Osteoblast (primary cell): Measurements from ENCODE around the gene AS3MT. TPM values are rescaled to one million over a fixed set of nuclear protein-coding genes. Genes with fewer than 3 reads are reported as not detected.
"Not testable (repeated sequence)": the region's sequence is repeated elsewhere in the genome, so short reads cannot be mapped to it uniquely, and the experiment has no call there.

Source experiments
- DNase-seq: peaks from one replicate; pipeline ENCODE4 v3.0.0; 2011; ENCODE audit warnings: low spot score, mixed read lengths; ENCODE audit not compliant: insufficient read length; ENCODE audit errors: missing footprints
- H2AFZ ChIP-seq: 2 replicates; pipeline ENCODE4 v1.6.0; 2011; ENCODE audit warnings: mild to moderate bottlenecking, low read length
- H3K27ac ChIP-seq: 2 replicates; pipeline ENCODE4 v1.5.1; 2011; ENCODE audit warnings: mild to moderate bottlenecking, low read depth, low read length, moderate library complexity
- H3K27me3 ChIP-seq: 2 replicates; pipeline ENCODE4 v1.6.0; 2012; ENCODE audit warnings: mild to moderate bottlenecking, control low read depth, inconsistent platforms, low read length, moderate library complexity; ENCODE audit not compliant: insufficient read depth
- H3K36me3 ChIP-seq: 2 replicates; pipeline ENCODE4 v1.5.1; 2011; ENCODE audit warnings: mild to moderate bottlenecking, low read length, control low read depth, moderate library complexity; ENCODE audit not compliant: insufficient read depth
- H3K4me1 ChIP-seq: 2 replicates; pipeline ENCODE4 v1.5.1; 2011; ENCODE audit warnings: mild to moderate bottlenecking, low read length, control low read depth, moderate library complexity; ENCODE audit not compliant: insufficient read depth
- H3K4me2 ChIP-seq: 2 replicates; pipeline ENCODE4 v1.6.0; 2011; ENCODE audit warnings: mild to moderate bottlenecking, low read length; ENCODE audit not compliant: insufficient read depth
- H3K4me3 ChIP-seq: fragments of 200-600 bp; sonication (generic); 3 replicates; pipeline ENCODE4 v1.5.1; 2012; ENCODE audit warnings: mild to moderate bottlenecking, low read length, inconsistent platforms; ENCODE audit not compliant: insufficient read depth
- H3K79me2 ChIP-seq: 2 replicates; pipeline ENCODE4 v1.6.0; 2012; ENCODE audit warnings: mild to moderate bottlenecking, low read length, control low read depth, inconsistent platforms; ENCODE audit not compliant: insufficient read depth
- H3K9me3 ChIP-seq: 2 replicates; pipeline ENCODE4 v1.5.1; 2011; ENCODE audit warnings: low read depth, low read length, control low read depth
- H4K20me1 ChIP-seq: 2 replicates; pipeline ENCODE4 v1.6.0; 2012; ENCODE audit warnings: mild to moderate bottlenecking, low read length, control low read depth; ENCODE audit not compliant: insufficient read depth
- total RNA-seq: library from RNA; depleted of rRNA; stranded (reverse); fragments of >200 nt; gene quantifications from 2 replicates; pipeline ENCODE4 v1.2.3, GENCODE V29; 2012
- TF ChIP-seq, protein P1 (sequence below): IDR thresholded peaks from 2 replicates; pipeline ENCODE4 v1.5.1; 2011; ENCODE audit warnings: mild to moderate bottlenecking, low read depth, low read length, moderate library complexity; ENCODE audit errors: extremely low read depth

Gene AS3MT
- total RNA-seq, 1 donor: 6.2 TPM

DNA sequence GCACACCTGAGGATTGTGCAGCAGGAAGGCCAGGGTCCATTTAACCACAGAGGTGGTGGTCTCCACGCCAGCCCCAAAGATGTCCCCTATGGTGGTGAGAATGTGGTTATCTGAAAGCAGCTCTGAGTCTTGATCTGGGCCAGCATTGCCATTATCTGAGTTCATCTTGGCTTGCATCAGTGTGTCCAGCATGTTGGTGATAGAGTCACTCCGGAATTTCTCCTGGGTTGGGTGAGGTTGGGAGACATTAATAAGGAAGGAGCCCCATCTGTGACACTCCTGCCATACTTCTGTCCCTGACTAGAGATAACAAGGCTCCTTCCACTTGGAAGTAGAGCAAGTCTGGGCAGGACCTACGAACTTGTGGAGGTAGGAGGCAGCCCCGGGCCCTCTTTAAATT, 36.3 kb upstream of the AS3MT start:
- Histone ChIP-seq H3K27me3 (no peaks in the 10 kb centered on the region), H3K4me2 (no peak overlapping the region), H2AFZ (no peak overlapping the region), H3K9me3 (peaks cover 2% of the 10 kb centered on the region), H4K20me1 (no peaks in the 10 kb centered on the region), H3K4me3 (no peak overlapping the region), H3K79me2 (no peaks in the 10 kb centered on the region), H3K4me1 (peaks cover 3% of the 10 kb centered on the region), H3K36me3 (no peaks in the 10 kb centered on the region), H3K27ac (no peak overlapping the region)
- DNase-seq: peak; percentile 65
- TF ChIP-seq, protein P1, sequence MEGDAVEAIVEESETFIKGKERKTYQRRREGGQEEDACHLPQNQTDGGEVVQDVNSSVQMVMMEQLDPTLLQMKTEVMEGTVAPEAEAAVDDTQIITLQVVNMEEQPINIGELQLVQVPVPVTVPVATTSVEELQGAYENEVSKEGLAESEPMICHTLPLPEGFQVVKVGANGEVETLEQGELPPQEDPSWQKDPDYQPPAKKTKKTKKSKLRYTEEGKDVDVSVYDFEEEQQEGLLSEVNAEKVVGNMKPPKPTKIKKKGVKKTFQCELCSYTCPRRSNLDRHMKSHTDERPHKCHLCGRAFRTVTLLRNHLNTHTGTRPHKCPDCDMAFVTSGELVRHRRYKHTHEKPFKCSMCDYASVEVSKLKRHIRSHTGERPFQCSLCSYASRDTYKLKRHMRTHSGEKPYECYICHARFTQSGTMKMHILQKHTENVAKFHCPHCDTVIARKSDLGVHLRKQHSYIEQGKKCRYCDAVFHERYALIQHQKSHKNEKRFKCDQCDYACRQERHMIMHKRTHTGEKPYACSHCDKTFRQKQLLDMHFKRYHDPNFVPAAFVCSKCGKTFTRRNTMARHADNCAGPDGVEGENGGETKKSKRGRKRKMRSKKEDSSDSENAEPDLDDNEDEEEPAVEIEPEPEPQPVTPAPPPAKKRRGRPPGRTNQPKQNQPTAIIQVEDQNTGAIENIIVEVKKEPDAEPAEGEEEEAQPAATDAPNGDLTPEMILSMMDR: no peak

DNA sequence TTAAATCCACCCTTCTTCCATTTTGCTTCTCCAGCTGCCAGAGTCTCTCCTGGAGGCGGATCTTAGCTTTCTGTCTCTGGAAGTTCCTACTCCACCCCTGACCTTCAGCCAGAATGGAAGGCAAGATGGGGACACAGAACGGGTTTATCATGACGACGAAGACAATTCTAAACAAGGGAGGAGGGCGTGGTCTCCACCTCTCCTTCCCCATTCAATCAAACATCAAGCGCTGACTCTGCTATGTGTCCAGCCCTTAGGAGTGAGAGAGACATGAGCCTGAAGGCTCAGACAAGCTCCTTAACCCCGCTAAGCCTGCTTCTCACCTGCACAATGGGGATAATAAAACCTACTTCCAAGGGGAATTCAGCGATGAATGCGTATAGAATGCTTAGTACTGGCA, 35.1 kb upstream of the AS3MT start:
- Histone ChIP-seq H2AFZ (no peak overlapping the region), H3K79me2 (no peaks in the 10 kb centered on the region), H3K9me3 (peaks cover 4% of the 10 kb centered on the region), H3K27me3 (no peaks in the 10 kb centered on the region), H3K27ac (no peak overlapping the region), H3K4me1 (peaks cover 3% of the 10 kb centered on the region), H4K20me1 (no peaks in the 10 kb centered on the region), H3K36me3 (no peaks in the 10 kb centered on the region), H3K4me3 (no peak overlapping the region), H3K4me2 (no peak overlapping the region)
- TF ChIP-seq, protein P1: no peak
- DNase-seq: no peak

DNA sequence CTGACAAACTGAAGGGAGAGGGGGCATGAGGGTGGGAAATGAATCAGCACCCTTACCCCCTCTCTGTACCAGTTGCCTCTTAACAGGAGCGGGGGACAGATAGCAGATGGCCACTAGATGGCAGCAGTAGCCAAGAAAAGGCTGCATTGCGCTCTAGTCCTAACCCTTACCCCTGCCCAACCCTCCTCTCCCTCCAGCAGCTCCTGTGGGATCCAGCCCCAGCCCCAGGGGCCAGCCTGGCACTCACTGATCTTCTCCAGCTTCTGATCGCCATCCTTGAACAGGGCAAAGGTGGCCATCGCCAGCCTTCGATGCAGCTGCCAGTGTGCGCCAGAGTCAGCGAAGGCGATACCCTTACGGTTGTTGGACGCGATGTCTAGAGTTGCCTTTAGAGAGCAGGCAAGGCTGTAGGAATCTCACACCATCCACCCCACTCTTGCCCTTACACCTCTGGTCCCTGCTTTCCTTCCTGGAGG, 34.2 kb upstream of the AS3MT start:
- Histone ChIP-seq H3K4me2 (no peak overlapping the region), H3K4me3 (no peak overlapping the region), H3K4me1 (peaks cover 3% of the 10 kb centered on the region), H3K27me3 (peaks cover 6% of the 10 kb centered on the region), H4K20me1 (no peaks in the 10 kb centered on the region), H3K36me3 (no peaks in the 10 kb centered on the region), H3K9me3 (peaks cover 4% of the 10 kb centered on the region), H3K79me2 (no peaks in the 10 kb centered on the region), H2AFZ (no peak overlapping the region), H3K27ac (no peak overlapping the region)
- peak; percentile 92 for DNase-seq
- TF ChIP-seq, protein P1: peak; percentile 88

DNA sequence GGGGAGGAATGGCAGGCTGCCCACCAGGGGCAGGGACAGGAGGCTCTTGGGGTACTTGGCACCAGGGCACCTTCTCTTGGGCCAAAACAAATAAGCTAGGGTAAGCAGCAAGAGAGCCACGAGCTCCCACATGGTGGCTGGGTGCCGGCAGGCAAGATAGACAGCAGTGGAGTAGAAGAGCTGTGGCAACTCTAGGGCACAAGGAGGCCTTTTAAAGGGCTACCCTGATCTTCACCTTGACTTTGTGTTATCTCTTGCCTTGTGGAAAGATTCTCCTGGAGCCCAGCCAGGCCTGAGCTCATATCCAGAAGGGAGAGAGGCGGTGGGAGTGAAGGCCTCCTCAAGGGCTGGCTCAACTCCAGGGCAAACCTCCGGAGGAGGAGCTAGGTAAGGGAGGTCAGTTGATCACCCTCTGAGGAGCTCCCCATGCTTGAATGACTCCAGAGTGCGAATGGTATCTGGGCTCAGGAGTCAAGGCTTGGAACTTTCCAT, 32.0 kb upstream of the AS3MT start, which contains the start of gene CYP17A1:
Gene CYP17A1 (minus strand): TSS at position 184 of the 492 bp plus-strand sequence. CDS start 52 bp downstream, at position 132.
- H2AFZ ChIP-seq: no peak within 1 kb of the TSS
- H3K79me2 ChIP-seq: no peaks in the 10 kb centered on the region
- no peak within 1 kb of the TSS for H3K4me2 ChIP-seq
- no peak within 1 kb of the TSS for H3K27ac ChIP-seq
- no peaks in the 10 kb centered on the region for H3K36me3 ChIP-seq
- H3K4me1 ChIP-seq: peaks cover 3% of the 10 kb centered on the region
- no peak for DNase-seq
- no peak within 1 kb of the TSS for H3K4me3 ChIP-seq
- TF ChIP-seq, protein P1: no peak
- peaks cover 4% of the 10 kb centered on the region for H3K9me3 ChIP-seq
- H3K27me3 ChIP-seq: peaks cover 14% of the 10 kb centered on the region
- H4K20me1 ChIP-seq: no peaks in the 10 kb centered on the region

DNA sequence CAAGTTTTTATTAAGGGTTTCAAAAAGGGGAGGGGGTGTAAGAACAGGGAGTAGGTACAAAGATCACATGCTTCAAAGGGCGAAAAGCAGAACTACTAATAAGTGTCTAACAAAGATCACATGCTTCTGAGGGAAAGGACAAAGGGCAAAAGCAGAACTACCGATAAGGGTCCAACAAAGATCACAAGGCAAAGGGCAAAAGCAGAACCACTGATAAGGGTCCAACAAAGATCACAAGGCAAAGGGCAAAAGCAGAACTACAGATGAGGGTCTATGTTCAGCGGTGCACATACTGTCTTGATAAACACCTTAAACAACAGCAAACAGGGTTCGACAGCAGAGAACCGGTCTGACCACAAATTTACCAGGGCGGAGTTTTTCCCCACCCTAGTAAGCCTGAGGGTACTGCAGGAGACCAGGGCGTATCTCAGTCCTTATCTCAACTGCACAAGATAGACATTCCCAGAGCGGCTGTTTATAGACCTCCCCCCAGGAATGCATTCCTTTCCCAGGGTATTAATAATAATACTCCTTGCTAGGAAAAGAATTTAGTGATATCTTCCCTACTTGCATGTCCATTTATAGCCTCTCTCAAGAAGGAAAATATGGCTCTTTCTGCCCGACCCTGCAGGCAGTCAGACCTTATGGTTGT, 30.9 kb upstream of the AS3MT start:
- not testable (repeated sequence) for H3K4me3 ChIP-seq, H3K9me3 ChIP-seq, DNase-seq, H3K36me3 ChIP-seq, H3K27ac ChIP-seq, H3K79me2 ChIP-seq, H2AFZ ChIP-seq, H3K4me1 ChIP-seq, H4K20me1 ChIP-seq, H3K4me2 ChIP-seq
- peaks cover 14% of the 10 kb centered on the region for H3K27me3 ChIP-seq
